ENCODE measurements around the gene TAS2R40.
"Not testable (repeated sequence)": the region's sequence is repeated elsewhere in the genome, so short reads cannot be mapped to it uniquely, and the experiment has no call there.

Gene TAS2R40

GRCh38 chr7:143221737-143222136 lies at the start of gene TAS2R40:
Gene TAS2R40 (plus strand): TSS chr7:143222037. CDS start chr7:143222079, 42 bp downstream.
- no peak for DNase-seq (ENCODE audit: low spot score)

DNA sequence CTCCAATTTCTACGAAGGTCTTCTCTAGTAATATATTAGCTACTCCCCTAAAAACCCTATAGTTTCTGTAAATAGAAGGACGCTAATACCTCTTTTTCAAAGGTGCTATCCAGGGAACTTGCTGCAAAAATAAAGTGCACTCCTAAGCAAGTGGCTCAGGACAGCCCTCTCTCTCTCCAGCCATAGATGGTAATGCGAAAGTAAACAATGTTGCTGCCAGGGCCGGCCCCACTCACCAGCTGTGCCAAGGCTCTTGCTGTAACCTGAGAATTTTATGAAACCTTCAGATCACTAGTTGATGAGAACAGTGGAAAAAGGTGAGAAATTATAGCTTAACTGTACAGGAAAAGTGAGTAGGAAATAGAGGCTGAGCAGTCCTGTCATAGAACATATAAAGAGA lies 49.5 kb upstream of the TAS2R40 start:
- no peak for DNase-seq (ENCODE audit: low spot score)

- no peak for DNase-seq (ENCODE audit: low spot score)
Observed at GRCh38 chr7:143176128-143176527, 45.7 kb upstream of the TAS2R40 start.

DNA sequence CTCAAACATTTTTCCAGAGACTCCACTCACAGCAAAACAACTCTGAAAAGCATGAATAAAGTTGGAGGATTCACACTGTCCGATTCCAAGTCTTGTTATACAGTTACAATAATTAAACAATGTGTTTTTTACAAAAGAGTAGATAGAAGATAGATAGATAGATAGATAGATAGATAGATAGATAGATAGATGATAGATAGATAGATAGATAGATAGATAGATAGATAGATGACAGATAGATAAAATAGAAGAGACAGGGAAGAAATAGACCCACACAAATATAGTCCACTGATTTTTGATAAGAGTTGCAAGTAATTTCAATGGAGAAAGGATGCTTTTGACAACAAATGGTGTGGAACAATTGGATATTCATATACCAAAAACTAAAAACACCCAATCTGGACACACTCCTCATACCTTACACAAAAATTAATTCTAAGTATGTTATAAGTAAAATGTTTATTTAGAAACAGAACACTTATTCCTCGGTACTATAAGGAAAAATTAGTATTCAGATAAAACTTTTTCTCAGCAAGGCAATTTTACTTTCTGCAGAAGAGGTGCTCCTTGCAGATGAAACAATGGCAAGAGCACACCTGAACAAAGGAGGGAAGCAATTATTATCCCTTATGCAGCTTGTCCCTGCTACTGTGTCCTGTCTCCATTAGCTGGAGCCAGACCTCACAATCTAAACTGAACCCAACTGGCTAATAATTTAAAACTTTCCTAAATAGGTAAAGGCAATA lies 44.3 kb upstream of the TAS2R40 start:
- DNase-seq (ENCODE audit: low spot score): no peak

DNA sequence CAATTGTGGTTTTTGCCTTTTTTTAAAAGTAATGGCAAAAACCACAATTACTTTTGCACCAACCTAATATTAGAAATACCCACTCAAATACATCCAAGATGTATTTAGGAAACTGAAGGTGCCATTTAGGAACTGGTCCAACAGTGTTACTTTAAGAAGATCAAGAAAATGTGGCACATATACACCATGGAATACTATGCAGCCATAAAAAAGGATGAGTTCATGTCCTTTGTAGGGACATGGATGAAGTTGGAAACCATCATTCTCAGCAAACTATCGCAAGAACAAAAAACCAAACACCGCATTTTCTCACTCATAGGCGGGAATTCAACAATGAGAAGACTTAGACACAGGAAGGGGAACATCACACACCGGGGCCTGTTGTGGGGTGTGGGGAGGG lies 41.1 kb upstream of the TAS2R40 start:
- DNase-seq (ENCODE audit: low spot score): not testable (repeated sequence)

GRCh38 chr7:143181349-143181748 lies 40.5 kb upstream of the TAS2R40 start:
- DNase-seq (ENCODE audit: low spot score): no peak

GRCh38 chr7:143183024-143183423 lies 38.8 kb upstream of the TAS2R40 start, which contains the start of gene TAS2R39:
Gene TAS2R39 (plus strand): TSS chr7:143183419. CDS start chr7:143183419, 0 bp downstream.
- no peak for DNase-seq (ENCODE audit: low spot score)

GRCh38 chr7:143185551-143185950 lies 36.3 kb upstream of the TAS2R40 start:
- DNase-seq (ENCODE audit: low spot score): no peak

- DNase-seq (ENCODE audit: low spot score): no peak
Observed at GRCh38 chr7:143188994-143189393, 32.8 kb upstream of the TAS2R40 start.

GRCh38 chr7:143193880-143194279 lies 28.0 kb upstream of the TAS2R40 start:
- DNase-seq (ENCODE audit: low spot score): no peak

DNA sequence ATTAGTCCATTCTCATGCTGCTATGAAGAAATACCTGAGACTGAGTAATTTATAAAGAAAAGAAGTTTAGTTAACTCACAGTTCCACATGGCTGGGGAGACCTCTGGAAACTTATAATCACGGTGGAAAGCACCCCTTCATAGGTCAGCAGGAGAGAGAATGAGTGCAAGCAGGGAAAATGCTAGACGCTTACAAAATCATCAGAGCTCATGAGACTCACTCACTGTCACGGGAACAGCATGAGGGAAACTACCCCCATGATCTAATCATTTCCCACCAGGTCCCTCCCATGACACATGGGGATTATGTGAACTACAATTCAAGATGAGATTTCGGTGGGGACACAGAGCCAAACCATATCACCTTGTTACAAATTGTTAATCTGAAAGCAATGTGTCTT lies 22.8 kb upstream of the TAS2R40 start:
- DNase-seq (ENCODE audit: low spot score): no peak

DNA sequence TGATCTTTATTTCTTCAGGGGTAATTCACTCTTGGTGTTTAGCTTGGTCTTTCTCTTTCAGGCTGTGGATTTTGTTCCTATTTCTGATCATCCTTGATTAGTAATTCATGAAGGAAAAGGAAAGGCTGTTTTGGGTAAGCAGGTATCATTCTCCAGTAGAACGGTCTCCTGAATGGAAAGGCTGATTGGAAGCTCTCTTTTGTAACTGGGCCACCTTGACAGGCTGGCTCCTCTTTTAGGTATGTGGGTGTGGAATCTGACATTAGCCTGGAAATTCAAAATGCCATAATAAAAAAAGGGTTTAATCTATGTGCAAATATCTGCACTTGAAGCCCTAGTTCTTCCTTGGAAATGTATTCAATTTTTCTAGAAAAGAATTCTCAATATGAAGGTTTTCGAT lies 19.7 kb upstream of the TAS2R40 start:
- no peak for DNase-seq (ENCODE audit: low spot score)

DNA sequence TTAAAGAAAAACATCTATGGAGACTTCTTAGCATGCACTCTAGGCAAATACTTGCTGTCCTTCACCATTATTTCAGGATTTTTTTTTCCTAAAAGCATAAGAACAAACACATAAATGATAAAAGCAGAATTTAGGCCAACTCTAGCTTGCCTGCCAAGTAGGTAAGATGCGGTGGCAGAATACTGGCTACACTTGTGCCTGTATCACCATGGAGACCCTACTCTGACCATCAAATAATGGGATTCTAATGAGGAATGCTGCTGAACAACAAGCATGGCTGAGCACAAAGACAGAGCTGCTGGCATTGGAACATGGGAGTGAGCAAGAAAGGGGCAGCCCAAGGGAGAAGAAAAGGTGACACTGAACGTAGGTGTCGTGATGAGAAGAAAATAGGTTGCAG lies 18.5 kb upstream of the TAS2R40 start:
- no peak for DNase-seq (ENCODE audit: low spot score)

- DNase-seq (ENCODE audit: low spot score): peak; percentile 21
Observed at GRCh38 chr7:143205560-143206293, 16.1 kb upstream of the TAS2R40 start.

GRCh38 chr7:143210541-143210940 lies 11.3 kb upstream of the TAS2R40 start:
- no peak for DNase-seq (ENCODE audit: low spot score)

- DNase-seq (ENCODE audit: low spot score): not testable (repeated sequence)
Observed at GRCh38 chr7:143213478-143213877, 8.4 kb upstream of the TAS2R40 start.

- peak; percentile 83 for DNase-seq (ENCODE audit: low spot score)
Observed at GRCh38 chr7:143214789-143215679, 6.8 kb upstream of the TAS2R40 start.

GRCh38 chr7:143216151-143216550 lies 5.7 kb upstream of the TAS2R40 start:
- DNase-seq (ENCODE audit: low spot score): no peak

DNA sequence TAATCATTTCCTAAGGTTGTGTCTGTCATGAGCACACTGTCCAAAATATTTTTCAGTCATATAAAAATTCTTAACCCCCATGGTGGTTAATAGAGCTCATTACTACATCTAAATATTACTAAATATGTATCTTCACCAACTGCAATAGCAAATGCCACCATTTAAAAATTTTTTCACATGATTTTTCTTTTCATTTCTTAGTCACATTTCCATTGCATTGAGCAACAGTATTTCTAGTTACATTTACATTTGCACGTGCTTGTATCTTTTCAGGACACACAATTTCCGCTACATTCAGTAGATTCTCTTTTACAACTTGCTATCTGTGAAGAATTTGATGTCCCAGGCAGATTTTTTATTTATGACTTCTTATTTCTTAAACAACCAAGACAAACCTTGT lies 5.2 kb upstream of the TAS2R40 start:
- no peak for DNase-seq (ENCODE audit: low spot score)

DNA sequence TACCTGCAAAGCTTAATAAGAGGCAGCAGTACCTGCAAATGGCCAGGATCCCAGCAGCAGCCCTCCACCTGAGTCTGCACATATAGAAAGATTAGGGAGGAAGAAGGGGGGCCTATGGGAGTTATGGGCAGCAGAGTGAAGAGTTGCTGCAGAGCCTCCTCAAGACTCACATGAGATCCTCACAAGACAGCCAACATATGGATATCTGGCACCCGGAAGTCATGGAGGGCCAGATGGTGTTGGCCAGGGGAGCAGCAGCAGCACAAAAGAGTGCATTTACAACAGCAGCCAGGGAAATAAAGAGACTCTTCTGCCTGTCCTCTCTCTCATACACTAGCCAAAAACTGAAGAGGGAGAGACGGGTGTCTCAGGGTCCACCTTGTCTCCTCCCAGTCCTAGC lies 4.0 kb upstream of the TAS2R40 start:
- DNase-seq (ENCODE audit: low spot score): no peak

DNA sequence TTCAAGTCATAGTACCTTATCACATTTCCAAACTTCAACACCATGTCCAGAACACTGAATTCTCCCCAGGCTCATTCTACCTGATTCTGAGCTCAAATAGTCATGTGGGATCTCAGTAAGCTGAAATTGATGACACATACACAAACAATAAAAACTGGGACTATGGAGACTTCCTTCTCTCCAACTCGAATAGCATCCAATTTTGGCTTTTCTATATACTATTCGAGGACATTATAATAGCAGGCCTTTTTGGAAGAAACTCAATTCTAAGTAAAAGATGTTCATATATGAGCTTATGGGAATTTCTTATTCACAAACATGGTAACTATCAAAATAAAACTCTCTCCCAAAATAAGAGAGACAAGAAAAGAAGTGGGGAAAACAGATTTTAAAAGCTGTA lies 551 bp upstream of the TAS2R40 start:
- no peak for DNase-seq (ENCODE audit: low spot score)

DNA sequence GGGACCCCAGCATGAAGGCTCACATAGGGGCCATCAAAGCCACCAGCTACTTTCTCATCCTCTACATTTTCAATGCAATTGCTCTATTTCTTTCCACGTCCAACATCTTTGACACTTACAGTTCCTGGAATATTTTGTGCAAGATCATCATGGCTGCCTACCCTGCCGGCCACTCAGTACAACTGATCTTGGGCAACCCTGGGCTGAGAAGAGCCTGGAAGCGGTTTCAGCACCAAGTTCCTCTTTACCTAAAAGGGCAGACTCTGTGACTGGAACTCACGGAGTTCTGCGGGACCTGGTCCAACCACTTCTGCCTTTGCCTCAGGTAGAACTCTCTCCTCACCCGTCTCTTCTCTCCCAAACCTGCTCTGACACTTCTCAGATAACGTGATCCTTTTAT lies 945 bp downstream of the TAS2R40 start:
- no peak for DNase-seq (ENCODE audit: low spot score)
